Jurkat, Clone E6-1 (cell line): ENCODE measurements around the gene ADNP.
"Not testable (repeated sequence)": the region's sequence is repeated elsewhere in the genome, so short reads cannot be mapped to it uniquely, and the experiment has no call there.

ENCODE experiments used
- DNase-seq: peaks from one replicate; pipeline ENCODE4 v3.0.0-alpha.2; 2011; ENCODE audit warnings: low read depth, low spot score
- H3K4me3 ChIP-seq: 2 replicates; pipeline ENCODE4 v1.5.1; 2011; ENCODE audit warnings: mild to moderate bottlenecking, low read length, control low read depth, moderate library complexity

Gene ADNP

GRCh38 chr20:50911716-50912115, 19.5 kb downstream of the ADNP start:
- no peak overlapping the region for H3K4me3 ChIP-seq
- no peak for DNase-seq

DNA sequence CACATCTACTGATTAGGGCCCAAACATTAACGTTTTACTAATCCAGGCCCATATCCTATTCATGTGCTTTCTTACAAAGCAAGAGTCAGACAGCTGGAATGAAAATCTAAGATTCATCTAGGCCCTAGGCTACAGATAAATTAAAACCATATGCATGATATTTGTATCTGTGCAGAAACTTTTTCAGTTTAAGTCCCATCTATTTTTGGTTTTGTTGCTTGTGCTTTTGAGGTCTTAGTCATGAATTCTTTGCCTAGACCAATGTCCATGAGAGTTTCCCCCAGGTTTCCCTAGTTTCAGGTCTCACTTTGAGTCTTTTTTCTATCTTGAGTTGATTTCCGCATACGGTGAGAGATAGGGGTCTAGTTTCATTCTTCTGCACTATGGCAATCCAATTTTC, 20.2 kb downstream of the ADNP start:
- DNase-seq = no peak
- no peak overlapping the region for H3K4me3 ChIP-seq

DNA sequence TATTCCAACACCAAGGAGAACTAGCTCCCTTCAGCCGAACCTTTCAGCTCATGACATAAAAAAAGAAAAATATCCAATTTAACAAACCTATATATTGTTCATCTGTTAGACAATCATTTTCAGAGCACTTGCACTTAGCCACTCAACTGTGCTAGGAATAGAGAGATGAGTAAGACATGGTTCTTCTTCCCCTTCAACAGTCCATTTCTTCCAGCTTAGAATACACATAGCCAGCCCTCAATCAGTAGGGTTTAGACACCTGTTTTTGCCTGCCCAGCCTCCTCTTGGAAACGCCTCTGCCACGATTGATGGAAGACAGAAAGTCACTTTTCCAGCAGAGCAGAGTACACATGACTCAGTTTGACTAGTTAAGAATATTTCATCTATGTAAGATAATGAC, 21.8 kb downstream of the ADNP start:
- DNase-seq = no peak
- no peak overlapping the region for H3K4me3 ChIP-seq

- H3K4me3 ChIP-seq = no peak overlapping the region
- DNase-seq = no peak
These were observed 27.1 kb downstream of the ADNP start for GRCh38 chr20:50904067-50904570.

DNA sequence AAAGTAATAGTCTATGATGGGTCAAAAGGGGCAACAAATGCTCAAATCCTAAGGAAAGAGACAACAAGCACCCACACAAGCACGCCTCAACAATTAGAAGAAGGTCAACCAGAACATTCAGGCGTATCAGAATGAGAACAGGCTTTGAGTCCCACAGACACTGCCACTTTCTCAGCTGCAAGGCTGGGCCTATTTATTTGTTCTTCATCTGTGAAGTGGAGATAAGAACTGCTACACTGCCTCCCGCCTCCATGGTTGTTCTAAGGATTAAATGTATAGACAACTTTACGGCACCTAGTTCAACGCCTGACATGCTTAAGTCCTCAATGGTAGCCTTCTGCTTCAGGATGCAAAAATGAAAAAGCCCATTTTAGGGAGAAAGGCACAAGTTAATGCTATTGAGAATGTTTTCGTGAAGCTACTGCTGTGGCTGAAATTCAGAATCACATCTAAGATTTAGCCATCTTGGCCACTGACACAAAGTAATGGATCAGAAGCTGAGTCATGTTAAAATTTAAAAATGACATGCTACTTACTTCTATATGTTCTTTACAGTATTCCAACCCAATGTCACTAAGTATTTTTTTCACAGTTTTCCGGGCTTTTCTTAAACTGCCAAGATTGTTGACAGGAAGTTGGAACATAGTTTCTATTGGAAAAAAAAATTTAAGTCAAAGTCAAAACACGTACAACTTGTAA, 27.7 kb downstream of the ADNP start:
- DNase-seq = no peak
- no peak overlapping the region for H3K4me3 ChIP-seq

- DNase-seq = no peak
- H3K4me3 ChIP-seq = no peak overlapping the region
These were observed 29.9 kb downstream of the ADNP start for GRCh38 chr20:50901301-50901700.

- DNase-seq = no peak
- H3K4me3 ChIP-seq = no peak overlapping the region
These were observed 31.0 kb downstream of the ADNP start for GRCh38 chr20:50900261-50900660.

DNA sequence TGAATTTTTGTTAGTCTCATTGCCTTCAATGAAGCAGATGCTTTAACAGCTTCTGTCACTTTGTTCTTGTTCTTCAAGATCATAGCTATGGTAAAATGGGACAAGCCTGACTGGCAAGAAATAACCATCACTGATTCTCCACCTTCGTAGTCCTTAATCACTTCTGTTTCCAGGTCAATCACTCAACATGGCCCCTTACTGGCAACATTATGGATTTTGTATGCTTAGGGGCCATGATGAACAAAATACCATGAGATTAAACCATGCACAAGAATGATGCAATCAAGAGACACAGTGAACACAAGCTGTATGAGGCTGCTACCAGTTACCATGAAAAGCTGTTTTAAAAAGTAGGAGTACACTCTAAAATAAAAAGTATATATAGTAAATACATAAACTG, 32.8 kb downstream of the ADNP start:
- no peak overlapping the region for H3K4me3 ChIP-seq
- no peak for DNase-seq

DNA sequence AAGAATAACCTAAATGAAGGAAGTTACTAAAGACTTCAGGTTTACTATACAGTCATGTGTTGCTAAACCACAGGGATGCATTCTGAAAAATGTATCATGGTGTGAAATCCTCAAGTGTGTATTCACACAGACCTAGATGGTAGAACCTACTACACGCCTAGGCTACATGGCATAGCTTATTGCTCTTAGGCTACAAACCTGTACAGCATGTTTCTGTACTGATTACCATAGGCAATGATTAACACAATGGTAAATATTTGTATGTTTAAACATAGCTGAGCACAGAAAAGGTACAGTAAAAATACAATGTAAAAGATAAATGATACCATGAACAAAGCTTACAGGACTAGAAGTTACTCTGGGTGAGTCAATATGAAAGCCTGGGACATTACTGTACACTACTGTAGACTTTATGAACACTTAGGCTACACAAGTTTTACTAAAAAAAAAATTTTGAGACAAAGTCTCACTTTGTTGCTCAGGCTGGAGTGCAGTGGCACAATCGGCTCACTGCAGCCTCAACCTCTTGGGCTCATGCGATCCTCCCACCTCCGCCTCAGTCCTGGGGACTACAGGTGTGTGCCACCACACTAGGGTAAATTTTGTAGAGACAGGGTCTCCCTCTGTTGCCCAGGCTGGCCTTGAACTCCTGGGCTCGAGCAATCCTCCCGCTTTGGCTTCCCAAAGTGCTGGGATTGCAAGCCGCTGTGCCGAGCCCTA, 36.0 kb downstream of the ADNP start:
- no peak overlapping the region for H3K4me3 ChIP-seq
- no peak for DNase-seq

- no peak overlapping the region for H3K4me3 ChIP-seq
- no peak for DNase-seq
These were observed 37.6 kb downstream of the ADNP start for GRCh38 chr20:50893620-50894019.

DNA sequence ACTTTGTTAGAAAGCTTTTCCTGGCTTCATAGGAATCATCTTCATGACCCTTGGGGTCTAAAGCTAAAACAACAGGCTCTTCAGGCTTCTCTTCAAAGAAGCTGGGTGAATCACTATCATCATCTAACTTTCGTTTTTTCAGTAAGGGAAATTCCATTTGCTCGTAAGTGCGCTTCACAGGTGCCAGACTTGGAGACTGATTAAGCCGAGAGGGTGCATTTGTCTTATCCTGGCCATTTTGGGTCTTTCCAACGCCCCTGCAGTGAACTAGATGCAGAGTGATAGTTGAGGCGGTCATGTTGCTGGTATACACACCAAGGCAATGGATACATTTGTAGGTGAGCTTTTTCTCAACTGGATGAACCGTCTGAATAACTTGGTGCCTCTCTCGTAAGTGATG, 38.8 kb downstream of the ADNP start:
- H3K4me3 ChIP-seq = no peak overlapping the region
- no peak for DNase-seq

- no peak overlapping the region for H3K4me3 ChIP-seq
- DNase-seq = no peak
These were observed 40.1 kb downstream of the ADNP start for GRCh38 chr20:50891138-50891537.

GRCh38 chr20:50887576-50887975, 43.7 kb downstream of the ADNP start:
- H3K4me3 ChIP-seq = no peak overlapping the region
- DNase-seq = no peak

GRCh38 chr20:50886184-50886790, 45.0 kb downstream of the ADNP start:
- no peak for DNase-seq
- H3K4me3 ChIP-seq = no peak overlapping the region

GRCh38 chr20:50885781-50886180, 45.5 kb downstream of the ADNP start:
- no peak for DNase-seq

DNA sequence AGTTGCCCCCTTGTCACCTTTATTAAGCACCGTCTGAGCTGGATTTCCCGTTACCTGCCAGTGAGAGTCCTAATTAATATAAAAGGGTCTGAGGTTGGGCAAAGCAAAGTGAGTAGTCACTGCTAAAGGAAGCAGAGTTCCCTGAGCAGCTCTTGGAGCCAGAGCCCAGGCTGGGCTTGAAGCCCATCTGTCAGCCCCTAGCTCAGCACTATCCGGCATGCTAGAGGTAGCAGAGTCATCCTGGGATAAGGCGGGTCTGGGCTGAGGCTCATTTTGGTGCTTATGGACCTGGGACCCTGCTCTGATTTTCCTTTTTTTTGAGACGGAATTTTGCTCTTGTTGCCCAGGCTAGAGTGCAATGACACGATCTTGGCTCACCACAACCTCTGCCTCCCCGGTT, 46.2 kb downstream of the ADNP start:
- H3K4me3 ChIP-seq = no peak overlapping the region

More at GRCh38 chr20:50885781-50886180, 45.5 kb downstream of the ADNP start:
- no peak overlapping the region for H3K4me3 ChIP-seq

DNA sequence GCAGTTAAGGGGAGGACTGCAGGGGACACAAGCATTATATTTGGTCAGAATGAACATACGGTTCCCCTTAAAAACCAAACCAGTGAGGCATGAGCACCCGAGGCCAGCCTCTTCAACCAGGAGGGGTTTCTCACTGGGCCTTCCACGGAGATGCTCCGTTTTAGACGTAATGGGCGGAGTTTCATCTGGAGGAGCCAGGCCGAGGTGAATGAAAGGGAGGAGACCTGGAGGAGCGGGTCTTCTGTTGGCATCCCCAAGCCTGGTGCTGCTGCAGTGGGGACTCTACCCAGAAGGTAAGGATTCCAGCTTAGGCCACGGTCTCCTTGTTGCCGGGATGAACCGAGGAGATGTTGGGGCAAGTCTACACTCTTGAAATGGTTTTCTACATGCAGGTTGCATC, 47.4 kb downstream of the ADNP start:
- no peak for DNase-seq
- no peak overlapping the region for H3K4me3 ChIP-seq

More for the DNA sequence above, 46.2 kb downstream of the ADNP start:
- no peak for DNase-seq

GRCh38 chr20:50881759-50882424, 49.3 kb downstream of the ADNP start:
- DNase-seq, H3K4me3 ChIP-seq: not testable (repeated sequence)

- no peak overlapping the region for H3K4me3 ChIP-seq
- no peak for DNase-seq
These were observed 51.3 kb downstream of the ADNP start for GRCh38 chr20:50879649-50880550.
